K562 treated with DMSO at 1 percent for 24 hours (cell line): Measurements from ENCODE around the gene SLC35F6. TPM values are rescaled to one million over a fixed set of nuclear protein-coding genes. Genes with fewer than 3 reads are reported as not detected.

Experiments used
- total RNA-seq: library from RNA; unstranded; fragments of 300-600 nt; gene quantifications from 2 replicates; pipeline ENCODE4 v1.2.3, GENCODE V29; 2022; ENCODE audit warnings: low read depth; ENCODE audit not compliant: insufficient read depth

SLC35F6 gene, protein sequence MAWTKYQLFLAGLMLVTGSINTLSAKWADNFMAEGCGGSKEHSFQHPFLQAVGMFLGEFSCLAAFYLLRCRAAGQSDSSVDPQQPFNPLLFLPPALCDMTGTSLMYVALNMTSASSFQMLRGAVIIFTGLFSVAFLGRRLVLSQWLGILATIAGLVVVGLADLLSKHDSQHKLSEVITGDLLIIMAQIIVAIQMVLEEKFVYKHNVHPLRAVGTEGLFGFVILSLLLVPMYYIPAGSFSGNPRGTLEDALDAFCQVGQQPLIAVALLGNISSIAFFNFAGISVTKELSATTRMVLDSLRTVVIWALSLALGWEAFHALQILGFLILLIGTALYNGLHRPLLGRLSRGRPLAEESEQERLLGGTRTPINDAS
- 22.5 and 25.8 TPM in 2 replicates for total RNA-seq

GRCh38 chr2:26764078-26764887, at the start of gene SLC35F6:
SLC35F6 (plus strand) TSS chr2:26764284; CDS start chr2:26764350, 66 bp downstream.

GRCh38 chr2:26785431-26786206, 21.5 kb downstream of the SLC35F6 start, which contains the start of gene CENPA:
CENPA (plus strand) TSS chr2:26786056; CDS start chr2:26786197, 141 bp downstream.

Other genes with a start within 250 kb of the SLC35F6 start
- not detected in 2 replicates for gene CIB4, start 122.9 kb upstream of the SLC35F6 start, total RNA-seq
- 0.08 TPM in 1 of 2 replicates, not detected in the other for gene KCNK3, start 71.6 kb upstream of the SLC35F6 start, total RNA-seq
- gene CENPA, start 21.8 kb downstream of the SLC35F6 start, total RNA-seq: 57.5 and 67.3 TPM in 2 replicates
- gene DPYSL5, start 83.8 kb downstream of the SLC35F6 start, total RNA-seq: not detected in 2 replicates
- gene MAPRE3, start 206.4 kb downstream of the SLC35F6 start, total RNA-seq: 56.8 and 61.9 TPM in 2 replicates